ENCODE data around the gene XK. TPM values are rescaled to one million over a fixed set of nuclear protein-coding genes. Genes with fewer than 3 reads are reported as not detected.
"Not testable (repeated sequence)": the region's sequence is repeated elsewhere in the genome, so short reads cannot be mapped to it uniquely, and the experiment has no call there.

The XK gene
- polyA plus RNA-seq, 12 donors: 5.1 to 13.1 (median 10.3) TPM; not detected in 1

DNA sequence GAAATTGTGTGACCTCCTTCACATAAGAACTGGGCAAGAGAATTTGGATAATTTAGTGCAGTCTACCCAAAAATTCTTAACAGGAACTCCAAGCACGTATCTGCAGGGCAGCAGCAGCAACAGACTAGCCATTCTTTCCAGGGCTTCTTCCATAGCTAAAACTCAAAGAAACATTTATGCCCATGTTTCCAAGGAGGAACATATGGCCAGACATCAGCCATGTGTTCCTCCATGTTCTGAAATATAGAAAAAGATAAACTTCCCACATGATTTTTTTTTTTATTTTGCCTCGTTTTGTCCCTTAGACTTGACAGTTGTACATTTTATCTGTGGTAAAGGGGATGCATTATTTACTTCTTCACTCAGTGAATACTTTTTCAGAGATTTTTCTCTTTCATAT, 66.7 kb downstream of the XK start:
- no peak for DNase-seq

GRCh38 chrX:37752936-37753335, 67.3 kb downstream of the XK start:
- DNase-seq: no peak

GRCh38 chrX:37753384-37753783, 67.8 kb downstream of the XK start:
- DNase-seq: no peak

- DNase-seq: no peak
Observed at GRCh38 chrX:37754516-37754915, 68.9 kb downstream of the XK start.

DNA sequence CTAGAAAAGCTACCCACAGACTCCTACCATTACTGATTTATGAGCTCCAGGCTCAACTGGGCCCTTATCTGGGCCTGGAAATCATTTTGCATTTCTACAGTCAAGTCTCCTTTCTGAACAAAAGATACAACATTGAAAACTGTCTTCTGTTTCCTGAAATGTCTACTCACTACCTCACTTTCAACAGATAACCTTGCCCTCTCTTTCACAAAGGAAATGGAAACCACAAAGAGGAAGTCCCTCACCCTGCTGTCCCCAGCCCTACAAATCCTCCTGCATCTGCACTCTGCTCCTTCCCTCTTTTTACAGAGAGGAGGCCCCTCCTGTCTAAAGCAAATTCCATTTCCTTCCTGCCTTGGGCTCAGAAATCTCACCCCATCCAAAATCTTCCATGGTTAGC, 69.4 kb downstream of the XK start:
- no peak for DNase-seq

DNA sequence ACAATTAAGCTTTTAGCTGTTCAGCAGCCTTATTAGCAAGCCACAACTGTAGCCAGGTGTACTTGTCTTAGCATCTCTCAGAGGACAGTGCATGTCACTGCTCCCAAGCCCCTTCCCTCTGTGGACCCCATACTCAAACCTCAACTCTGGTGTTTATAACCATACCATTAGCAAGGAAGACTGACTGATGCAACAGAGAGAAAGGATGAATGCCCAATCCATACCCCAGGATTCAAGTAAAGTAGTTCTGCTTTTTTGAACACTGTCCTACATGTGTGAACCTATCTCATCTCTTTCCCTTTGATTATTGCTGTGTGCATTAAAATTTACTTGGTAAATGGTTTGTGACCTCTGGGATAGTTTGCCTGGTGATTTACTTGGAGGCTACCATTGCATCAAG, 71.5 kb downstream of the XK start:
- DNase-seq: no peak

GRCh38 chrX:37759351-37759750, 73.8 kb downstream of the XK start:
- DNase-seq: no peak

- no peak for DNase-seq
Observed at GRCh38 chrX:37759878-37760418, 74.4 kb downstream of the XK start.

DNA sequence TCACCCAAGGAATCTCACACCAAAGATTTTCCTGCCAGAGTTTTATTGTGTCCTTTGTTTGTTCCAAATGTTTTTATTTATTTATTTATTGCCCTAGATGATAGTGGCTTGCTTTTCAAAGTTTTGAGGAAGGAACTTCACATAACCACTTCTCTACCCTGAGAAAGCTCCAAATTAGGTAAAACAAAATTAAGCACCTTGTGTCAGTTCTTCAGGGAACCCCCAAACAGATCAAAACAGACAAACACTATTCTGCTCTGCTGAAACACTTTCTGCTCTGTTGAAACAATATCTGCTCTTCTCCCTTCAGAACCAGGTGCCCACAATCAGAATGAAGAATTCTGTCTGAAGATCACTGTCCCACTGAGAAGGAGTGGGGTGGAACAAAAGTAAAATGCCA, 77.8 kb downstream of the XK start:
- DNase-seq: no peak

DNA sequence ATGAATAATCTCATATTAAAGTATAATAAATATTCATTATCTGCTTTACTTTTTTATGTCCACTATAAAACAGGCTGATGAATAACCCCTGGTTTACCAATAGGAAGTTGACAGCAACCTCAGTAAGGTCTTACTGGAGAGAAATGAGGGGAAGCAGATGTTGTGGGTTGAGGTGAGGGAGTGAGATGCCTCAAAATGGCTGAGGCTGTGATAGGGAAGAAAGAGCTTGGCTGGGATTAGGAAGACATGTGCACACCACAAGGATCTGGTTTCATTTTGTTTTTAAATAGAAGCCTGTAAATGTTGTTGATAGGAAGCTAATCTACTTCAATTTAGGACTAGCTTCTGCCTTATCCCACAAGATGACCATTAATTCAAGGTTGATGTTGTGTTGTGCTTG, 79.9 kb downstream of the XK start:
- no peak for DNase-seq

DNA sequence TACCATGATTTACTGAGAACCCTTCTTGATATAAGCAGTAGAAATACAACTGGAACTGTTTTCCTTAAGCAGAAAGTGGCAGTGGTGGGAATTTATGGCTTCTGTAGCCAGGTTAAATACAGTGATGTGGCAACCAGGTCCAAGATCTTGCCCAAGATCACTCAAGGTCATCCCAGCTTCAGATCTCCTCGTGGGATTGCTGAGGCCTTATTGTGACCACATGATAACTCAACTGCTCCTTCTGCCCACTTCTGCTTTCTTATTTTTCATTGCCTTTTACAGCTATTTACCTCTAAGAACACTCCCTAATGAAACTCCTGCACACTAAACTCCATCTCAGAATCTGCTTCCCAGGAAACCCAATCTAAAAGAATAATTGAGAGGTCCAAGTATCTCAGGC, 81.8 kb downstream of the XK start:
- DNase-seq: no peak

- DNase-seq: not testable (repeated sequence)
Observed at GRCh38 chrX:37768866-37769265, 83.3 kb downstream of the XK start.

GRCh38 chrX:37776283-37776986, 90.8 kb downstream of the XK start:
- no peak for DNase-seq

DNA sequence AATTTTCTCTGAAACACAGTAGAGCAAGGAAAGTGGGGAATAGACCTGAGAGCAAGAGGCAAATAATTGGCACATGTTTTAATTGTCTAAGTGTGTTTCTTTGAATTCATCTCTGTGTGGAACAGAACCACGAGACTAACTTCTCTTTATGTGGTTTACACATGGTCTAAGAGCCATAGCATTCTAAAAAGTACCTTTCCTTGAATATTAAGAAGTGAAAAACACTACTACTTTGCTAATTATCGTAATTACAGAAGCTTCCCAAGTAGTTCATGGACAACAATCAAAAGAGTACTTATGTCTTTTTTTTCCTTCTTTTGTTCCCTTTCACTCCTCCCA, 91.4 kb downstream of the XK start:
- no peak for DNase-seq

GRCh38 chrX:37779857-37780256, 94.3 kb downstream of the XK start, which contains the start of gene CYBB:
Gene CYBB (plus strand): TSS chrX:37780059. CDS start chrX:37780078, 19 bp downstream.
- no peak for DNase-seq

DNA sequence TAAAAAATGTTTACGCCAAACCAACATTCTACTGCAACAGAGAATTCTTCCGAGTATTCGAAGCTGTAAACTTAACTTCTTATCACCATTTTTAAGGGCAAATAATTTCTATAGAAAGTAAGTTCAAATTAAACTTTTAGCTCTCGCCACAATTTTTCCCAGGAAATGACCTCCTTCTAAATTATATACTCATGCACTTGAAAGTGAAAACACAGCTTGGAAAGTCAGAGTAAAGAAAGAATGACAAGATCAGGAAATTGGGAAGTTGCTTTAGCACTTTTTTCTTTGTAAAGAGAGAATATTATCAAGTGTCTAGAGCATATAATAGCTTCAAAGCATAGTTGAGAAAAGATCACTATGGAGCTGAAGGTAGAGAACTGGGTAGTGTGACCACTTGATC, 95.5 kb downstream of the XK start:
- no peak for DNase-seq

Other genes starting within 250 kb of the XK start
- gene LANCL3, start 114.1 kb upstream of the XK start, polyA plus RNA-seq (ENCODE audit: insufficient read length in 12 of 12): under 1 TPM in 10 of 12 donors, not detected in 2; 0.34 to 0.95 (median 0.68) TPM
- gene CYBB, start 94.3 kb downstream of the XK start, polyA plus RNA-seq (ENCODE audit: insufficient read length in 12 of 12): 10 to 100 TPM in 11 of 12 donors, not detected in 1; 11.2 to 28.6 (median 19.2) TPM
- 10 to 100 TPM in 9 of 12 donors, 1 to 10 TPM in 2, not detected in 1; 8.8 to 15.0 (median 12.6) TPM for gene DYNLT3, start 161.8 kb downstream of the XK start, polyA plus RNA-seq (ENCODE audit: insufficient read length in 12 of 12)